HCT116 (cell line): ENCODE results near the gene TUT4. TPM values are rescaled to one million over a fixed set of nuclear protein-coding genes. Genes with fewer than 3 reads are reported as not detected.
A peak's percentile ranks its signal among the peaks of the same experiment; 100 is the strongest.

Source experiments
- ATAC-seq: fragments of 200-7000 bp; cut with Tn5 transposase; 2 replicates; pipeline ENCODE4 v1.9.1; 2020; ENCODE audit warnings: mild to moderate bottlenecking, moderate library complexity
- BruUV-seq: library from RNA; stranded (reverse); fragments of 400-500 nt; replicated peaks from 2 replicates; lab custom pipeline; 2021; lab: Mats Ljungman, UMichigan
- CTCF ChIA-PET: fragments of 300-600 bp; sonication (Branson Sonifier 250); formaldehyde crosslinking; loops from one replicate; lab custom pipeline; 2021; ENCODE audit warnings: antibody characterized with exemption; lab: Charles Lee
- POLR2A ChIA-PET: fragments of 300-600, 350-600 bp; sonication (Branson Sonifier 250); formaldehyde crosslinking; loops from one replicate; lab custom pipeline; 2021; ENCODE audit warnings: antibody characterized with exemption; lab: Charles Lee
- RAD21 ChIA-PET, 2 experiments: fragments of 300-600 bp; sonication (Branson Sonifier 250); formaldehyde crosslinking; loops; one replicate each; lab custom pipeline; 2023; ENCODE audit warnings: low total read pairs in 2 of 2; ENCODE audit not compliant: uncharacterized antibody in 2 of 2, unreplicated experiment in 2 of 2, low non-redundant PET in 1 of 2; lab: Charles Lee
- DNase-seq: peaks from one replicate; pipeline ENCODE4 v3.0.0-alpha.2; 2010; ENCODE audit warnings: low read depth, low spot score
- H2AFZ ChIP-seq: fragments of 200-600 bp; shearing (Covaris generic), sonication (generic); 2 replicates; pipeline ENCODE4 v1.6.1; 2017; ENCODE audit warnings: low read depth, mixed run types, mixed read lengths, antibody characterized with exemption, low read length; ENCODE audit not compliant: poor library complexity, severe bottlenecking
- H3K27ac ChIP-seq: 2 replicates; pipeline ENCODE4 v1.5.1; 2012; ENCODE audit warnings: low read depth, low read length
- H3K27me3 ChIP-seq: fragments of 200-600 bp; sonication (generic); 2 replicates; pipeline ENCODE4 v1.6.1; 2016; ENCODE audit warnings: mixed run types, low read length, mixed read lengths; ENCODE audit not compliant: insufficient read depth
- H3K36me3 ChIP-seq, 2 experiments: fragments of 200-500 bp in 1 of 2; fragments of 200-600 bp in 1 of 2; sonication (Bioruptor generic) in 1 of 2; sonication (generic) in 1 of 2; 2 replicates each; pipeline versions ENCODE4 v1.5.1 to v1.6.1; 2014 to 2016; ENCODE audit warnings: low read length in 2 of 2, inconsistent platforms in 1 of 2, mixed read lengths in 1 of 2, mixed run types in 1 of 2; ENCODE audit not compliant: insufficient read depth in 2 of 2, control insufficient read depth in 1 of 2
- H3K4me1 ChIP-seq, 2 experiments: fragments of 200-600 bp in 1 of 2; sonication (generic) in 1 of 2; 2 replicates each; pipeline versions ENCODE4 v1.5.1 to v1.6.1; 2012 to 2017; ENCODE audit warnings: low read length in 2 of 2, inconsistent platforms in 1 of 2, mild to moderate bottlenecking in 1 of 2, mixed read lengths in 1 of 2, mixed run types in 1 of 2, moderate library complexity in 1 of 2; ENCODE audit not compliant: insufficient read depth in 2 of 2, control insufficient read depth in 1 of 2
- H3K4me2 ChIP-seq: fragments of 200-600 bp; sonication (generic); 2 replicates; pipeline ENCODE4 v1.6.1; 2017; ENCODE audit warnings: mixed run types, low read length, mixed read lengths
- H3K4me3 ChIP-seq, 2 experiments: fragments of 200-600 bp in 1 of 2; sonication (generic) in 1 of 2; replicated peaks in 1 of 2; 2 replicates each; pipeline ENCODE4 v1.5.1; 2011 to 2016; ENCODE audit warnings: low read length in 2 of 2, control low read depth in 1 of 2, low read depth in 1 of 2, mild to moderate bottlenecking in 1 of 2, mixed read lengths in 1 of 2, mixed run types in 1 of 2
- H3K79me2 ChIP-seq: fragments of 200-600 bp; sonication (generic); 2 replicates; pipeline ENCODE4 v1.6.1; 2017; ENCODE audit warnings: mild to moderate bottlenecking, mixed run types, low read length, moderate library complexity, mixed read lengths; ENCODE audit not compliant: insufficient read depth
- H3K9ac ChIP-seq: fragments of 200-600 bp; sonication (generic); 2 replicates; pipeline ENCODE4 v1.6.1; 2016; ENCODE audit warnings: low read length, mixed read lengths
- H3K9me2 ChIP-seq: fragments of 200-600 bp; sonication (generic), shearing (Covaris generic); 2 replicates; pipeline ENCODE4 v1.6.1; 2017; ENCODE audit warnings: mixed run types, mild to moderate bottlenecking, moderate library complexity; ENCODE audit not compliant: insufficient read depth
- H3K9me3 ChIP-seq, 2 experiments: fragments of 200-500 bp in 1 of 2; fragments of 200-600 bp in 1 of 2; sonication (Bioruptor generic) in 1 of 2; sonication (generic) in 1 of 2; 2 replicates each; pipeline ENCODE4 v1.6.1; 2014 to 2017; ENCODE audit warnings: low read length in 2 of 2, mixed read lengths in 2 of 2, inconsistent platforms in 1 of 2, low read depth in 1 of 2, mild to moderate bottlenecking in 1 of 2, mixed run types in 1 of 2, moderate library complexity in 1 of 2; ENCODE audit not compliant: control insufficient read depth in 1 of 2, insufficient read depth in 1 of 2
- H4K20me1 ChIP-seq: fragments of 200-600 bp; sonication (generic), shearing (Covaris generic); 2 replicates; pipeline ENCODE4 v1.6.1; 2017; ENCODE audit warnings: mixed run types, mild to moderate bottlenecking, moderate library complexity; ENCODE audit not compliant: insufficient read depth
- ELF1 ChIP-seq: IDR thresholded peaks from 2 replicates; pipeline ENCODE4 v1.6.1; 2012; ENCODE audit warnings: low read depth, borderline replicate concordance
- EZH2 ChIP-seq: fragments of 200-600 bp; sonication (generic); IDR thresholded peaks from 2 replicates; pipeline ENCODE4 v1.6.1; 2017; ENCODE audit warnings: antibody characterized with exemption, mixed run types
- FOSL1 ChIP-seq: IDR thresholded peaks from 2 replicates; pipeline ENCODE4 v1.6.1; 2012; ENCODE audit warnings: low read depth
- POLR2AphosphoS5 ChIP-seq: IDR thresholded peaks from 2 replicates; pipeline ENCODE4 v1.6.1; 2011; ENCODE audit warnings: mild to moderate bottlenecking, low read depth, low read length, moderate library complexity
- RAD21 ChIP-seq: IDR thresholded peaks from 2 replicates; pipeline ENCODE4 v1.6.1; 2012; ENCODE audit warnings: low read depth, mild to moderate bottlenecking
- SIN3A ChIP-seq: IDR thresholded peaks from 2 replicates; pipeline ENCODE4 v1.6.1; 2012; ENCODE audit warnings: low read depth
- SP1 ChIP-seq: IDR thresholded peaks from 2 replicates; pipeline ENCODE4 v1.6.1; 2012; ENCODE audit warnings: low read depth
- SRF ChIP-seq: IDR thresholded peaks from 2 replicates; pipeline ENCODE4 v1.6.1; 2012; ENCODE audit warnings: low read depth
- TCF7L2 ChIP-seq: IDR thresholded peaks from 2 replicates; pipeline ENCODE4 v1.7.0; 2011; ENCODE audit warnings: borderline replicate concordance, inconsistent platforms; ENCODE audit not compliant: insufficient read depth, insufficient read length; ENCODE audit errors: extremely low read depth
- YY1 ChIP-seq: IDR thresholded peaks from 2 replicates; pipeline ENCODE4 v1.6.1; 2011; ENCODE audit warnings: low read length, low read depth, moderate library complexity, mild to moderate bottlenecking; ENCODE audit not compliant: insufficient replicate concordance; ENCODE audit errors: extremely low read depth
- ZNF274 ChIP-seq: fragments of 200-500 bp; sonication (Bioruptor generic); IDR thresholded peaks from 2 replicates; pipeline ENCODE4 v1.6.1; 2014; ENCODE audit warnings: mild to moderate bottlenecking, low read depth, low read length, inconsistent platforms
- intact Hi-C: fragments of 100-400 bp; cut with micrococcal nuclease; formaldehyde crosslinking; loops from 2 replicates; pipeline ENCODE4 v1.10.0; 2022
- total RNA-seq: library from RNA; stranded (reverse); gene quantifications from one replicate; pipeline ENCODE4 v1.2.1, GENCODE V29; 2021; ENCODE audit not compliant: unreplicated experiment
- TF ChIP-seq, protein P1 (sequence below): IDR thresholded peaks from 2 replicates; pipeline ENCODE4 v1.6.1; 2011; ENCODE audit warnings: mild to moderate bottlenecking, low read length, moderate library complexity; ENCODE audit not compliant: insufficient replicate concordance; ENCODE audit errors: extremely low read depth
- TF ChIP-seq, protein P2 (sequence below): IDR thresholded peaks from 2 replicates; pipeline ENCODE4 v1.6.1; 2012
- TF ChIP-seq, protein P3 (sequence below), 3 experiments: fragments of 200-600 bp in 1 of 3; sonication (generic) in 1 of 3; IDR thresholded peaks in 2 of 3; conservative IDR thresholded peaks in 1 of 3; 2 replicates each; pipeline ENCODE4 v1.5.1; 2012 to 2017; ENCODE audit warnings: low read depth in 2 of 3, low read length in 2 of 3, antibody characterized with exemption in 1 of 3, borderline replicate concordance in 1 of 3, control low read depth in 1 of 3, mild to moderate bottlenecking in 1 of 3, mixed read lengths in 1 of 3, mixed run types in 1 of 3, moderate library complexity in 1 of 3; ENCODE audit not compliant: insufficient read depth in 1 of 3
- TF ChIP-seq, protein P4 (sequence below): IDR thresholded peaks from 2 replicates; pipeline ENCODE4 v1.6.1; 2012

The TUT4 gene
- total RNA-seq, 1 experiment from 2014 or later, result 50.0 TPM

DNA sequence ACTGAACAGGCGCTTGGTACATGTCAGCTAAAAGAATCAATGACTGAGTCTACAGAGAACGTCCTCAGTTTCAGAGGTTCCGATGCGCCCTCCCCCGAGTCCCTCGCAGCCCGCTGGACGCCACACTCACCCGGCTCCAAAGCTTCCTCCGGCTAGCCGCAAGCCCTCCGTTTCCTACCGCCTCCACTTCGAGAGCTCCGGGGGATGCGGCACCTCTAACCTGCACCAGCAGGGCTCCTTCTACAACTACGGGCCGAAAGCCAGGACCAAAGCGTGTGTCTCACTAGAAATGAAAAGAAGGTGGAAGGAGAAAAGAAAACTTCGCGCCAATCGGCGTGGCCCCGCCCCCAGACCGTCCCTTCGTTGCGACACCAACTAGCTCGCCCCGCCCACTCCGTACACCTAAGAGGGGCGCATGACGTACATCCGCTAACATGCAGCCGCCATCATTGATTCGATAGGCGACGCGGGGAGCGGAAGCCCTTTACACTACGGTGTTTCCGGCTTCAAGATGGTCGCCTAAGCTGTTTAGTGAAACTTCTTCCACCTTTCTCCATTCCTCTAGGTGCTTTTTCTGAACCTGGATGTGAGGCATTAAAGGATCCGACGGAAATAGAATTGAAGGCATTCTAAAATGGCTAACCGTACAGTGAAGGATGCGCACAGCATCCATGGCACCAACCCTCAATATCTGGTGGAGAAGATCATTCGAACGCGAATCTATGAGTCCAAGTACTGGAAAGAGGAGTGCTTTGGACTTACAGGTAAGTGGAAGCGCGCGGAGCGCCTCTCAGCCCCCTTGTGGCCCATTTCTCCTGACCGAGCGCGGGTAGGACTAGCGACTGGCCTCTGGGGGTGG, 148.5 kb downstream of the TUT4 start, which contains the start of the genes ORC1 and PRPF38A (continued):
- TF ChIP-seq, protein P1, sequence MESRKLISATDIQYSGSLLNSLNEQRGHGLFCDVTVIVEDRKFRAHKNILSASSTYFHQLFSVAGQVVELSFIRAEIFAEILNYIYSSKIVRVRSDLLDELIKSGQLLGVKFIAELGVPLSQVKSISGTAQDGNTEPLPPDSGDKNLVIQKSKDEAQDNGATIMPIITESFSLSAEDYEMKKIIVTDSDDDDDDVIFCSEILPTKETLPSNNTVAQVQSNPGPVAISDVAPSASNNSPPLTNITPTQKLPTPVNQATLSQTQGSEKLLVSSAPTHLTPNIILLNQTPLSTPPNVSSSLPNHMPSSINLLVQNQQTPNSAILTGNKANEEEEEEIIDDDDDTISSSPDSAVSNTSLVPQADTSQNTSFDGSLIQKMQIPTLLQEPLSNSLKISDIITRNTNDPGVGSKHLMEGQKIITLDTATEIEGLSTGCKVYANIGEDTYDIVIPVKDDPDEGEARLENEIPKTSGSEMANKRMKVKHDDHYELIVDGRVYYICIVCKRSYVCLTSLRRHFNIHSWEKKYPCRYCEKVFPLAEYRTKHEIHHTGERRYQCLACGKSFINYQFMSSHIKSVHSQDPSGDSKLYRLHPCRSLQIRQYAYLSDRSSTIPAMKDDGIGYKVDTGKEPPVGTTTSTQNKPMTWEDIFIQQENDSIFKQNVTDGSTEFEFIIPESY, result no peak

DNA sequence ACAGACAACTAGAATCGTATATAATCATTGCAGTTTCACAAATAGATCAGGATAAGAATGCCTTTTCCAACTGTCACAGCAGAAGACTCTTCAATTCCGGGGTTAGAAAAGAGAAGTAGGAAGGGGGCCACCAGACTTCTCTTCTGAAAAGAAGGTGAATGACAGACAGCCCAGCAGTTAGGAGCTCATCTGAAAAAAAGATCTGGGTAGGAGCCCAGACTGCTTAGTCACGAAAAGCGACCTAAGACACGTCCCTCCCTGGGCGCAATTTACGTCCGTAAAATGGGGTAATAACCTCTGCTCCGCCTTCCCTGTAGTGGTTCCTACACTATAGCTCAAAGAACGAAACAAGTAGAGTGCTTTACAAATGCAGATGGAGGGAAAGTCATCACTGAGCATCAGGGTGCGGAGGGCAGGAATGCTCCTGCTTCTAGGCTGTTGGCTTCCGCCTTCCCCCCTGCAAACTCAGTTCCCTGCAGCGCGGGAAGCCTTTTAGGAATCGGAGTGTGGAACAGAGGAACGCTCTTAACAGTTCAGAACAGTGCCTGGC, 149.3 kb downstream of the TUT4 start:
- Histone ChIP-seq H3K79me2 (peaks cover 81% of the 10 kb centered on the region), H3K36me3 (peaks cover 7 to 35% of the 10 kb centered on the region in 2 experiments), H3K9me3 (no peaks in the 10 kb centered on the region), H3K4me1 (peaks cover 2 to 14% of the 10 kb centered on the region in 2 experiments; a peak in 2 of 4 replicates), H2AFZ (no peak overlapping the region), H3K9me2 (no peaks in the 10 kb centered on the region), H3K27me3 (no peaks in the 10 kb centered on the region), H3K4me2 (peak overlapping the region; percentile 77), H4K20me1 (no peaks in the 10 kb centered on the region), H3K9ac (peak overlapping the region; percentile 98), H3K27ac (peak overlapping the region; percentile 93), H3K4me3 (peak overlapping the region; percentile 99)
- POLR2A ChIA-PET, result interaction anchor here (0.7 to 1.3 kb wide), 5 partner anchors 10 to 499 kb away, joined by 3 to 9 read pairs (median 4); partner anchors contain the start of gene ZYG11B
- CTCF ChIA-PET, result interaction anchor here (1.1 to 2.3 kb wide), 3 partner anchors 262 to 282 kb away, joined by 3 to 7 read pairs (median 3); no protein-coding TSS in a partner anchor
- peak; percentile 55 for DNase-seq
- TSS peak; percentile 67 for BruUV-seq
- intact Hi-C loops, result loop anchor here (2.0 kb wide), 1 partner anchor 283 kb away; no protein-coding TSS in a partner anchor
- RAD21 ChIA-PET, result no interaction called here
- peak; percentile 61 for ATAC-seq
- no peak for TF ChIP-seq FOSL1
- no peak for TF ChIP-seq SP1
- TF ChIP-seq, protein P2, sequence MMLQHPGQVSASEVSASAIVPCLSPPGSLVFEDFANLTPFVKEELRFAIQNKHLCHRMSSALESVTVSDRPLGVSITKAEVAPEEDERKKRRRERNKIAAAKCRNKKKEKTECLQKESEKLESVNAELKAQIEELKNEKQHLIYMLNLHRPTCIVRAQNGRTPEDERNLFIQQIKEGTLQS, result no peak
- no peak for TF ChIP-seq SIN3A
- TF ChIP-seq RAD21, result no peak
- TF ChIP-seq, protein P3, sequence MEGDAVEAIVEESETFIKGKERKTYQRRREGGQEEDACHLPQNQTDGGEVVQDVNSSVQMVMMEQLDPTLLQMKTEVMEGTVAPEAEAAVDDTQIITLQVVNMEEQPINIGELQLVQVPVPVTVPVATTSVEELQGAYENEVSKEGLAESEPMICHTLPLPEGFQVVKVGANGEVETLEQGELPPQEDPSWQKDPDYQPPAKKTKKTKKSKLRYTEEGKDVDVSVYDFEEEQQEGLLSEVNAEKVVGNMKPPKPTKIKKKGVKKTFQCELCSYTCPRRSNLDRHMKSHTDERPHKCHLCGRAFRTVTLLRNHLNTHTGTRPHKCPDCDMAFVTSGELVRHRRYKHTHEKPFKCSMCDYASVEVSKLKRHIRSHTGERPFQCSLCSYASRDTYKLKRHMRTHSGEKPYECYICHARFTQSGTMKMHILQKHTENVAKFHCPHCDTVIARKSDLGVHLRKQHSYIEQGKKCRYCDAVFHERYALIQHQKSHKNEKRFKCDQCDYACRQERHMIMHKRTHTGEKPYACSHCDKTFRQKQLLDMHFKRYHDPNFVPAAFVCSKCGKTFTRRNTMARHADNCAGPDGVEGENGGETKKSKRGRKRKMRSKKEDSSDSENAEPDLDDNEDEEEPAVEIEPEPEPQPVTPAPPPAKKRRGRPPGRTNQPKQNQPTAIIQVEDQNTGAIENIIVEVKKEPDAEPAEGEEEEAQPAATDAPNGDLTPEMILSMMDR (IDR thresholded peaks at IDR 0.05 in 2 of 3, conservative IDR thresholded peaks at IDR 0.05 in 1 of 3; ENCODE audit: borderline replicate concordance in 1 of 3, insufficient read depth in 1 of 3, low read depth in 2 of 3, low read length in 2 of 3), result no peak
- no peak for TF ChIP-seq ELF1
- TF ChIP-seq TCF7L2, result no peak
- no peak for TF ChIP-seq ZNF274
- TF ChIP-seq POLR2AphosphoS5, result no peak
- TF ChIP-seq, protein P4, sequence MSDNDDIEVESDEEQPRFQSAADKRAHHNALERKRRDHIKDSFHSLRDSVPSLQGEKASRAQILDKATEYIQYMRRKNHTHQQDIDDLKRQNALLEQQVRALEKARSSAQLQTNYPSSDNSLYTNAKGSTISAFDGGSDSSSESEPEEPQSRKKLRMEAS, result no peak
- TF ChIP-seq YY1, result no peak
- TF ChIP-seq, protein P1, result no peak
- no peak for TF ChIP-seq SRF
- no peak for TF ChIP-seq EZH2
